Testis (tissue), 2 donors: ENCODE results near the gene PLCZ1.

Experiments
- CTCF ChIP-seq, 3 experiments: fragments of 450-650 bp in 2 of 3; fragments of 200-600 bp in 1 of 3; sonication (generic) in 1 of 3; IDR thresholded peaks; one replicate each; pipeline ENCODE4 v1.5.1; 2016 to 2019; ENCODE audit warnings: antibody characterized with exemption in 3 of 3, mild to moderate bottlenecking in 2 of 3, moderate library complexity in 1 of 3
- POLR2A ChIP-seq: fragments of 450-650 bp; IDR thresholded peaks from one replicate; pipeline ENCODE4 v1.6.1; 2017; ENCODE audit warnings: antibody characterized with exemption, mild to moderate bottlenecking, moderate library complexity

- TF ChIP-seq CTCF (IDR thresholded peaks at IDR 0.05) (no peak), POLR2A (no peak)
These were observed 12.3 kb upstream of the PLCZ1 start for GRCh38 chr12:18750085-18750484.
